HG03342 (cell line): ENCODE measurements around the gene STING1.
"Not testable (repeated sequence)": the region's sequence is repeated elsewhere in the genome, so short reads cannot be mapped to it uniquely, and the experiment has no call there.

Experiments used
- ATAC-seq: cut with Tn5 transposase; IDR thresholded peaks from one replicate; pipeline ENCODE4 v1.9.1; 2021; ENCODE audit warnings: mild to moderate bottlenecking, moderate library complexity; ENCODE audit not compliant: unreplicated experiment

Gene STING1

DNA sequence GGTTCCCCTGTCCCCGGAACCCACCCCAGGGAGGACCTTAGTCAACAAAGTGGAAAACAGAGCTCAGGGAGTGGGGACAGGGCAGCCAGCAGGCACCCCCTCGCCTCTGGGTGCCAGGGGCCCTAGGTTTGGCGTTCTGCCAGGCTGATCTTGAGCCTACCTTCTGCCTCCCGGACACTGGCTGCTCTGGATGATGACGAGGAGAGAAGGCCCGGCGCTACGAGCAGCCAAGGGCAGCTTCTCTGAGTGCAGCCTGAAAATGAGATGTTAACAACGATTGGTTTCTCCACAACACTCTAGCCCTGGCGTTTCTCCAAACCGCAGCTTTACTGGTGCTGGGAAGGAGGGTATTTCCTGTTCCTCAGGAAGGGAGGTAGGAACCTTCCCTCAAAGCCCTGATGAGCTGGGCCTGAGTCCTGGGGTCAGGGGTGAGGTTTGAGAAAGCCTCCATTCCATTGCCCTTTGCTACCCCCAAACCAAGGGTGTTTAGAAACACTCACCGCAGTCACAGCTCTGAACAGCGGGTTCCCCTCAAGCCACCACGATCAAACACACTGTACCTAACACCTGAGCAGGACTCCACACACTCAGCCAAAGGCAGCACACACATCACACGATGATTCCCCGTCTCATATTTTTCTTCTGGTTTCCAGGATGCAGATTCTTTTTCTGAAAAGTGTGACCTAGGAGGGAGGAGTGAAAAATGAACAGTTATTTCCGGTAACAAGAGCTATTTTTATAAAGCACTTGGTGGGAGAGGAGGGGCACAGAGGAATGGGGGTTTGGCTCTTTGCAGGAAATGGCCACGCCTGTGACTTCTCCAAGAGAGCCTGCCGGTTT is at the start of gene STING1:
Gene STING1, minus strand, starts transcription at position 709 of the 840 bp plus-strand sequence. CDS start 1,054 bp downstream, outside the sequence.
- ATAC-seq, result peak; percentile 44

DNA sequence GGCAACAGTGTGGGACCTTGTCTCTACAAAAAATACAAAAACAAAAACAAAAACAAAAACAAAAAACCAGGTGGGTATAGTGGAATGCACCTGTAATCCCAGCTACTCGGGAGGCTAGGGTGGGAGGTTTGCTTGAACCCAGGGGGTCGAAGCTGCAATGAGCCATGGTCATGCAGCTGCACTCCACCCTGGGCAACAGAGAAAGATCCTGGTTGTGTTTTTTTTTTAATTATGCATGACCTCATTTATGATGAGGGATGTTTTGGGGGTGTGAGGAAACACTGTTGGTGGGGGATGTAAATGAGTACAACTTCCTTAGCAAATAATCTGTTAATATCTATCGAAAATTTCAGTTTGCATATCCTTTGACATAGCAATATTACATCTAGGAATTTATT is 49.2 kb upstream of the STING1 start:
- no peak for ATAC-seq

- ATAC-seq, result not testable (repeated sequence)
Measured at GRCh38 chr5:139530079-139530478, 47.5 kb upstream of the STING1 start.

DNA sequence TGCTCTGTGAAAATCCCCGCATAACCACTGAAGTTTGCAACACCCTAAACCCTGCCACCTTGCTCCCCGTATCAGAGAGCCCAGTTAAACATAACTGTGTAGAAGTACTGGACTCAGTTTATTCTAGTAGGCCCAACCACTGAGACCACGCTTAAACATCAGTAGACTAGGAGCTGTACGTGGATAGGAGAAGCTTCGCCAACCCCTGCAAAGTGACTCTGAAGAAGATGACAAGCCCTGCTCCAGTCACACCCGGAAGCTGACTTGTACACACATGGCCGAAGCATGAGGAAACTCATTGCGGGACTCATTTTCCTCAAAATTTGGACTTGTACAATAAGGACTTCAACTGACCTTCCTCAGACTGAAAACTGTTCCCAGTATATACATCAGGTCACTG is 46.1 kb upstream of the STING1 start:
- not testable (repeated sequence) for ATAC-seq

DNA sequence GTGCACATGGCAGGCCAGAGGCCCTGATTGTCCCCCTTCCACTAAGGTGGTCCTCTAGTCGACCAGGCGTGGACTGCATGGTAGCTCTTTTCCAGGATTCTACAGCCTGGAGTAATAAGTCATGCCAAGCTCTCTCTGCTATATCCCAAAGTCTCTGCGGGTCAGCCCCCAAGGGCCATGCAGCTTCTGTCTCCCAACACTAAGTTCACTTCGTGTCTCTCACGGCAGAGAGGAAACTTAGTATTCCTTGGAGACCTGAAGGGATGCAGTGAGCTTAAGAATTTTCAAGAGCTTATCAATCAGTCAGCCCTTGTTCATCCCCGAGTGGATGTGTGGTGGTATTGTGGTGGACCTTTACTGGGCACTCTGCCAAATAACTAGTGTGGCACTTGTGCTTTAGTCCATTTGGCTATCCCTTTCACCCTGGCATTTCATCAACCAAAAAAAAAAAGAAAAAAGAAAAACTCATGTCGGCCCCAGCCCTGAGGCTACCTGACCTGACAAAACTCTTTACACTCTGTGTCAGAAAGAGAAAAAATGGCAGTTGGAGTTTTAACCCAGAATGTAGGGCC is 45.4 kb upstream of the STING1 start:
- ATAC-seq, result not testable (repeated sequence)

DNA sequence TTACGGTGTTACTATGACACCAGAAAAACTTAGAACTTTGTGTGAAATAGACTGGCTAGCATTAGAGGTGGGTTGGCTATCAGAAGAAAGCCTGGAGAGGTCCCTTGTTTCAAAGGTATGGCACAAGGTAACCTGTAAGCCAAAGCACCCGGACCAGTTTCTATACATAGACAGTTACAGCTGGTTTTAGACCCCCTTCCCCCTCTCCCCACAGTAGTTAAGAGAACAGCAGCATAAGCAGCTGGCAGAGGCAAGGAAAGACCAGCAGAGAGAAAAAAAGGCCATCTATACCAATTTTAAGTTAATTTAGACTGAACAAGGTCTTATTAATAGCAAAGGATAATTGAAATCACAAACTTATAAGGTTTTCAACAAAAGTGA is 44.5 kb upstream of the STING1 start:
- ATAC-seq, result not testable (repeated sequence)

DNA sequence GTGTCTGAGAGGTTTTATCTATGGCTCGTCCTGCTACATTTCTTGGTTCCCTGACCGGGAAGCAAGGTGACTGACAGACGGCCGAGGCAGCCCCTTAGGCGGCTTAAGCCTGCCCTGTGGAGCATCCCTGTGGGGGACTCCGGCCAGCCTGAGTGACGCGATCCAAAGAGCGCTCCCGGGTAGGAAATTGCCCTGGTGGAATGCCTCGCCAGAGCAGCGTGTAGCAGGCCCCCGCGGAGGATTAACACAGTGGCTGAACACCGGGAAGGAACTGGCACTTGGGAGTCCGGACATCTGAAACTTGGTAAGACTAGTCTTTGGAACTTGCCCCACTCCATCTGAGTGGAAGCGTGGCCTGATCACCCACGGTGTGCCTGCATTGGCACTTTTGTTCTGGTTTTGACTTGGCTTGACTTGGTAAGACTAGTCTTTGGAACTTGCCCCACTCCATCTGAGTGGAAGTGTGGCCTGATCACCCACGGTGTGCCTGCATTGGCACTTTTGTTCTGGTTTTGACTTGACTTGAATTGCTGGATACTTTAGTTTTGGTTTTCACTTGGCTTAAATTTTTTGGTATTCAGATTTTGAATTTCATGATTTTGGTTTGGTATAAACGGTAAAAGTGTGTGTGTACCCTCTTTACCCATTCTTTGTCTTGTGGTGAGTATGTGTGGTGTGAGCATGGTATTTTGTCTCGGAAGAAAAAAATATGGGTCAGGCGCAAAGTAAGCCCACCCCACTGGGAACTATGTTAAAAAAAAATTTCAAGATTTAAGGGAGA is 43.9 kb upstream of the STING1 start:
- not testable (repeated sequence) for ATAC-seq

- ATAC-seq, result not testable (repeated sequence)
Measured at GRCh38 chr5:139525586-139526308, 43.2 kb upstream of the STING1 start.

GRCh38 chr5:139524940-139525585 is 42.5 kb upstream of the STING1 start:
- no peak for ATAC-seq

DNA sequence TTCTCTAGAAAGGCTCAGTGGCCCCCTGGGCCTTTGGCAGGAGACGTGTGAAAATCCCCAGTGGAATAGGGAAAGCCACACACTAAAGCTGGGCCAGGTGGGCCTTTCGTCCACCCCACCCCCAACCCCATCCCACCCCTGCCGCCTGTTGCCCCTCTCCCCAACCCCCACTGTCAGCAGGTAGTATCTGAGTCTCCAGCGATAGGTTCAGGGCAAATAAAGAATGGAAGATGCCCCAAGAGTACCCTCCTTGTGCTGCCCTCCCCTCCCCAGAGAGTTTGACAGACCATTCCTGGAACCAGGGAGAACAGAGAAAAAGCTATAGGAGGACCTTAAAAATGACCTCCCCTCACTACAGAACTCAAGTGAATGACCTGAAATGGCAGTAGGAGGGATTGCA is 41.9 kb upstream of the STING1 start:
- ATAC-seq, result no peak

DNA sequence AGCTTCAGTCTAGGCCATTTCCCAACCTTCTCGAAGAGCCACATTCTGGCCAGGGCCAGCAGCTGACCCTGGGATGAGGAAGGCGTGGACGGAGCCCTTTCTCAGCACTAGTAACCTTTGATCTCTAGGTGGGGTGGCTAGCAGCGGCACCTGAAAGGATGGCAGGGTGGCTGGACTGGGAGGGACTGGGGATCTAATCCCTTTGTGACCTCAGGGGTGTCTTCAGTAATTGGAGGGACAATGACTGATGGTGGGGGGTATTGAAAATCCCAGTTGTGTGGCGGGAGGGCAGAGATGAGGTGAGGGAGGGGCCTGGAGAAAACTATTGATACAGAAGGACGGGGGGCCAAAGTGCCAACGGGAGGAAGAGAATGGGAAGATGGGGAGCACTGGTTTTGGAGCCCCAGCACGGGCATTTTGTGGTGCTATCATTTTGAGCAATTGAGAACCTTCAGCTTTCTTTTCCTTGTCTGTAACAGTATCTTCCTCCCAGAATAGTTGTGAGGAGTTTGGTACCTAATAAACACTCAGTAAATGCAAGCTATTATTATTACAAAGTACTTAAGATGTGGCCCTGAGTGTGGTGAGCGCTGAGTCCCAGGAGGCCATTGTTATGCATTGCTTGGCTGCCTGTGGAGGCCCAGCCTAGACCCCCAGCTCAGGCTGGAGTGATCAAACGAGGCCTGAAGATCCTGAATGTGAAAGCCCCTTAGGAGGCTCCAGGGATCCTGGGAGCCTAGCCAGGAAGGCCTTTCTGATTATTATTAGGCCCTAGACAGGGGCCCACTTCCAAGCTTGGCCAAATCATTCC is 41.3 kb upstream of the STING1 start:
- no peak for ATAC-seq

DNA sequence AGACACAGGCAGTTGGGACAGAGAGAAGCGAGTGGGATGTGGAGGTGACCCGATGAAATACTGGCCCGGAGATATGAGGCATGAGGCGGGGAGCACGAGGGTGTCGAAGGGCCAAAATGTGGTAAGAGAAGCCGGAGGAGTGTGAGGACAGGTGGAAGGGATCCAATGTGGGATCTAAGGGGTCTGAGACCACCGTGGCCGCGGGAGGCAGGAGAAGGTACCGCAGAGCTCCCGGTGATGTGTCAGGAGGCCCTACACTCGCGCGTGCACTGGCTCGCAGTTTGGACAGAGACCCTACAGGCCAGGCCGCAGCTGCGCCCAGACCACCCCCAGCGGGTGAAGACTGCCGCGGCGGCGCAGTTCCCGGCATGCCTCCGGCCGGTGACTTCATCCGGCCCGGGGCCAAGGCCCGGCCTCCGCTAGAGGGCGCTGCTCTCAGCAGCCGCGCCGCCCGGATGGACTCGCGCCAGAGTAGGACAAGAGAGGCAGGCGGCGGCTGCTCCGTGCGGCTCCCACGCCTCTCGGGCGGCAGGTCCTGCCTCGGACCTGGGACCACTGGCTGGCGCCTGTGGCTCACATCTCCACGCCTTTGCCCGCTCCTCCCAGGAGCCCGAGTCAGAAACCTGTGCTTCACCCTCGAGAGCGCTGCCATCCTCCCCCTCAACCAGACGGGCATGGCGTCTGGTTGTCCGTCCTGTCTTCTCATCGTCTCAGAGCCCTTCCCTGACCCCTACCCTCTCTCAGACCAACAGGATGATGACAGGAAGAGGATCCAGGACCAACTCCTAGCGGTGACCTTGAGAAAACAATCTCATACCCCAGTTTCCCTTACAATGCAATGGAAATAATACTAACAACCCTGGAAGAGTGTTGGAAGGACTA is 35.4 kb upstream of the STING1 start:
- ATAC-seq, result peak; percentile 81

DNA sequence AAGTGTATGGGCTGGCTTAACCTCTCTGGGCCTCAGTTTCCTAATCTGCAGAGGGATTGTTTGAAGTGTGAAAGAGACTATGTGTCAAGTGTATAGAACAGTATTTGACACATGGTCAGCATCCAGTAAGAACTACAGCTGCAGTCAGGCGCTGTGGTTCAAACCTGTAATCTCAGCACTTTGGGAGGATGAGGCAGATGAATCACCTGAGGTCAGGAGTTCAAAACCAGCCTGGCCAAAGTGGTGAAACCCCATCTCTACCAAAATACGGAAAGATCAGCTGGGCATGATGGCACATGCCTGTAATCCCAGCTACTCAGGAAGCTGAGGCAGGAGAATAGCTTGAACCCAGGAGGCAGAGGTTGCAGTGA is 31.9 kb upstream of the STING1 start:
- ATAC-seq, result no peak

DNA sequence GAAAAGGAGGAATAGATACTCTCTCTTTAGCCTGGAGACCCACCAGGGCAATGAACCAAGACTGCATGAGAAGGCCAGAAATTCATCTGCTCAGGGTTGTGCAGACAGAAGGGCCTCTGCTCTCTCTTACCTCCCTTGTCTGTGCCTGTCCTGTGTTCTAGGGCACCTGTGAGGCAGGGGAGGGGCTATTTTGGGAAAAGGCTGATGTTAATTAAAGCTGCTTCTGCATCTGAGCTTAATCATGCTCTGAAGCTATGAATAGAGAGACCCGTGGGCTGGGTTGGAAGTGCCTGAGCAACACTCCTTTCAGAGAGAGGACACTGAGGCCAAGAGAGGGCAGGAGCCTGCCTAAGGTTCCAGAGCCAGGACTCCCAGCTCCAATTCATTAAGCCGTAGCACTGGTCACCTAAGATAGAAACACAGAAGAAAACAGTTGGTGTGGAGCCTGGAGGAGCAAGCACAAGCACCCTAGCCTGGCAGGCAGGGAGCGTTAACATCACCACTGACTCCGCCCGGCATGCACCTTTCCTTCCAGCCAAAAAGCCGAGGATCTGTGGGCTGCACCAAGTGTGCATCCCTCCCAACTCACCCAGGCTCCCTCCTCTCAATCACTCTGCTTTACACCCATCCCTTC is 31.4 kb upstream of the STING1 start:
- ATAC-seq, result peak; percentile 7

DNA sequence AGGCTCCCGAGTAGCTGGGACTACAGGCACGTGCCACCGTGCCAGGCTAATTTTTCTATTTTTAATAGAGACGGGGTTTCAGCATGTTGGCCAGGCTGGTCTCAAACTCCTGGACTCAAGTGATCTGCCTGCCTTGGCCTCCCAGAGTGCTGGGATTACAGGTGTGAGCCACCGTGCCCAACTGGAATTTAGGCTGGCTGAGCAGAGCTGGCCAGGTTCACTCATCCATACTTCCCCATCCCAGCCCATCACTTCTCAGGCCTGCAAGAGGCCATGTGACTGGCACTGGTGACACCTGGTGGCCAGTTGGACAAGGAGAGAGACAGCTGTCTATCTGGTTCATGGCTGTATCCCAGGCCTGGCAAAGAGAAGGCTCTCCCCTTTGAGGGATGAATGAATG is 30.9 kb upstream of the STING1 start:
- peak; percentile 55 for ATAC-seq

- ATAC-seq, result no peak
Measured at GRCh38 chr5:139512786-139513390, 30.3 kb upstream of the STING1 start.

GRCh38 chr5:139504722-139505121 is 22.2 kb upstream of the STING1 start:
- not testable (repeated sequence) for ATAC-seq

- not testable (repeated sequence) for ATAC-seq
Measured at GRCh38 chr5:139503879-139504278, 21.3 kb upstream of the STING1 start.
